ENCODE measurements around the gene CD9.

DNA sequence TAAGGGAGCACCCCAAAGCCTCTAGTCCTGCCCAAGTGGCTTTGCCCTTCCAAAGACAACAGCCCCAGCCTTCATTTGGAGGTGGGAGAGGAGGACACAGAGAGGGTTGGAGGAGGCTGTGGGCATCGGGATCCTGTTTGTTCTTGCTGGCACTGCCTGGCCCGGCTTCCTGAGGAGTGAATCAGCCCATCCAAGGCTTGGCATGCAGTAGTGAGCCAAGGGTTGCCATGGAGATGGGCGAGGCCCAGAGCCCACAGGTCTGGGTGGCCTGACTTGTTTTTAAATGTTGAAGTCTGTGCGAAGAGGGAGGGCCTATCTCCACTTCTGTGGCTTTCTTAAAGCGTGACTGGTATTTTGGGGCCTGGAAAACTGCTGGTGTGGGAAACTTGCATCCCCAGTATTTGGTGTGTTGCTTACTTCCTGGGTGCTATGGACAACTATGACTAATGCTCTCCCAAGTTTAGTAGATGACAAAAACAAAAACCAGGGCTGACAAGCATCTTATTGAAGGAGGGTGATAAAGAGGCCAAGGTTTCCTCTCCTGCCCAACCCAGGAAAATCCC is 15.8 kb downstream of the CD9 start:
- TF ChIP-seq, protein P1, sequence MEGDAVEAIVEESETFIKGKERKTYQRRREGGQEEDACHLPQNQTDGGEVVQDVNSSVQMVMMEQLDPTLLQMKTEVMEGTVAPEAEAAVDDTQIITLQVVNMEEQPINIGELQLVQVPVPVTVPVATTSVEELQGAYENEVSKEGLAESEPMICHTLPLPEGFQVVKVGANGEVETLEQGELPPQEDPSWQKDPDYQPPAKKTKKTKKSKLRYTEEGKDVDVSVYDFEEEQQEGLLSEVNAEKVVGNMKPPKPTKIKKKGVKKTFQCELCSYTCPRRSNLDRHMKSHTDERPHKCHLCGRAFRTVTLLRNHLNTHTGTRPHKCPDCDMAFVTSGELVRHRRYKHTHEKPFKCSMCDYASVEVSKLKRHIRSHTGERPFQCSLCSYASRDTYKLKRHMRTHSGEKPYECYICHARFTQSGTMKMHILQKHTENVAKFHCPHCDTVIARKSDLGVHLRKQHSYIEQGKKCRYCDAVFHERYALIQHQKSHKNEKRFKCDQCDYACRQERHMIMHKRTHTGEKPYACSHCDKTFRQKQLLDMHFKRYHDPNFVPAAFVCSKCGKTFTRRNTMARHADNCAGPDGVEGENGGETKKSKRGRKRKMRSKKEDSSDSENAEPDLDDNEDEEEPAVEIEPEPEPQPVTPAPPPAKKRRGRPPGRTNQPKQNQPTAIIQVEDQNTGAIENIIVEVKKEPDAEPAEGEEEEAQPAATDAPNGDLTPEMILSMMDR (IDR thresholded peaks at IDR 0.05): no peak
- no peak for TF ChIP-seq EZH2 (IDR thresholded peaks at IDR 0.05; ENCODE audit: borderline replicate concordance, insufficient read depth, low read depth, low read length, poor library complexity, severe bottlenecking)

All from B cell (primary cell).